HG02571 (cell line): ENCODE measurements around the gene DFFA.
A peak's percentile ranks its signal among the peaks of the same experiment; 100 is the strongest.

Experiments
- ATAC-seq: cut with Tn5 transposase; IDR thresholded peaks from one replicate; pipeline ENCODE4 v1.9.1; 2021; ENCODE audit warnings: mild to moderate bottlenecking, moderate library complexity; ENCODE audit not compliant: unreplicated experiment

Gene DFFA, protein sequence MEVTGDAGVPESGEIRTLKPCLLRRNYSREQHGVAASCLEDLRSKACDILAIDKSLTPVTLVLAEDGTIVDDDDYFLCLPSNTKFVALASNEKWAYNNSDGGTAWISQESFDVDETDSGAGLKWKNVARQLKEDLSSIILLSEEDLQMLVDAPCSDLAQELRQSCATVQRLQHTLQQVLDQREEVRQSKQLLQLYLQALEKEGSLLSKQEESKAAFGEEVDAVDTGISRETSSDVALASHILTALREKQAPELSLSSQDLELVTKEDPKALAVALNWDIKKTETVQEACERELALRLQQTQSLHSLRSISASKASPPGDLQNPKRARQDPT

DNA sequence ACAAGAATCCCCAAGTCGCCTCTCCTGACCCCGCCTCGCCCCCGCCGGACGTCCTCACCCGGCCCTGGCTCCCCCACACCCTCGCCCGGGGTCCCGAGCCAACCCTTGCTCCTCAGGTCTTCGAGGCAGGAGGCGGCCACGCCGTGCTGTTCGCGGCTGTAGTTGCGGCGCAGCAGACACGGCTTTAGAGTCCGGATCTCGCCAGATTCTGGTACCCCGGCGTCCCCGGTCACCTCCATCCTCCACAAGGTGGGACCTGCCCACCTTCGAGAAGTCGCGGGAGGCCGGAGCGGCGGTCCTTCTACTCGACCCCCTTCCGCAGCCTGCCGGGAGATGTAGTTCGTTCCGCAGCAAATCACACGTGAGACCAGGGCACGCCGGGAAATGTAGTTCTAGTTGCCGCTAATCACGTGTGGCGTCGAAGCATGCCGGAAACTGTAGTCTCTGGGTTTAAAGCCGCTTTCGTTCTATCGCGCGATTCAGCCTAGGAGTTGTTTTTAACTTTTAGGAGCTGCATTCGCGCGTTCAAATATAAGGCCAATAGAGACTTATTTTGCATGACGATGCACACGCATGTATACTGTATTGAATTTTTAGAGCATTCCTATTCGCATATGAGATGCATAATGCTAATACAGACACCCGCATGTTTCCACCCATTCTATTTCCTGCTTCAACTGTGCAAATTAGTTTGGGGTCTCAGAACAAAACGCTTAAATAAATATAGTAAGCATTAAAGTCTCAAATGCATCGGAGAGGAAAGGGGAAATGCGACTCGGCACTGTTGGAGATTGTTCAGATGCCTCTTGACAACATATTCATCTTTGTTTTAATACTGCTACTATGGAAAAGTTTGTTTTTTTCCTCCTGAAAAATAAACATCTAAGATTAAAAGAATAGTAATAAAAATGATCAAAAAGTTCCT is at the start of gene DFFA:
TSS of gene DFFA (minus strand) at position 310 of the 925 bp plus-strand sequence. CDS start at position 239, 71 bp downstream.
- ATAC-seq = peak; percentile 64

DNA sequence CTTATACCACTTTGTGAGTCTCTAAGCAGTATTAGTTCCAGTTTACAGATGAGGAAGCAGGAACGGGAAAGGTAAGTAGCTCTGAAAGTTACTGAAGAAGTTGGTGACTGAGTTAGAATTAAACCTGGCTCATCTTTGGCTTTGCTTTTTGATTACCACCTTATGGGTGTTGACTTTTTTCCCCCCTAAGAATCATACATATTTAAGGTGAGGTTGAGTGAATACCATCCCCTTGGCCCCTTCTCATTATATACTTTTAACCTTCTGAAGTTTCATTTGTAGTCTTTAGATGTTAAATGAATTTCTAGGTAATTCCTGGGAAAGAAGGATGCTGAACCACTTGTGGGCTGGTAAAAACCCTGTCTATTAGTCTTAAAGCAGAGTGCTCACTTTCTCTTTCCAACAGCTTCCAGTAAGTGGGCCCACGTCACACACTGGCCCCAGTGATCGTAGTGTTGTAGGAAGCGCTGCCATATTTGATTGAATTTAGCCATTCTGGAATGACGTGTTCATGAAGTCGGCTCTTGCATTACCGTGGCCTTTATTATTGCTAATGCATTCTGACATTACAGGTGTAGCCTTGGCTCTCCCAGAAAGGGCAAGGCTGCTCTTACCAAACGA is 49.3 kb upstream of the DFFA start:
- no peak for ATAC-seq

DNA sequence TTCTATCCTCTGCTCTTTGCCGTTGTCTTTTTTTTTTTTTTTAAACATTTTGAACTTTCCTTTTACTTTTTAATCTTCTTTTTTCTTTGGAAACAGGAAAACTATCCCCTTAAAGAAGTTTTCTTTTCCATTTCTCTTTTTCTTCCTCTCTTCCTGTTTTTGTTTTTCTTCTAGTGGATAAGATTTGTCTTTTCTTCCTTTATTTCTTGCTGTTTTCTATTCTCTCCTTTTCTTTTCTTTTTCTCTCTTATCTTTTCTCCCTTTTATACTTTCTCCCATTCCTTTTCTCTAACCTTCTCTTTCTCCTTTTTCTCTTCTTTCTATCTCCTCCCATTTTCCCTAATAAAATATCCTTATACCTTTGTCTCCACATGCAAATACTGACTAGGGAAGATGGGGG is 48.6 kb upstream of the DFFA start:
- ATAC-seq = no peak

DNA sequence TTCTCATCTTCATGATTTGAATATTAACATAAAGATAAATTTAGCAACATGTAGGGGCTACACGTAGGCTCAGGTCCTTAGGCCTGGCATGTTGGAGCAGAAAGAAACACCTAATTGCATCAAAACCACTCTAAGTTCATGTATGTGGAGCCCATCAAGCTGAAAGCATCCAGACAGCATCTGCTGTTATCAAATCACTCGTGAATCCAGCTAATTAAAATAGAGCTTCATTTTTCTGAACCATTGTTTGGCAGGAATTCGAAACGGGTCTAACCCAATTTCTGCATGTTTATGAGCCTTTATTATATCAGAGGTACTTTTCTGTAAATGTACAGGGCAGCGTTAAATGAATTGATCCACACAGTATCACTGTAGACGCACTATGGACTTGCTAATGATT is 48.2 kb upstream of the DFFA start:
- ATAC-seq = no peak

DNA sequence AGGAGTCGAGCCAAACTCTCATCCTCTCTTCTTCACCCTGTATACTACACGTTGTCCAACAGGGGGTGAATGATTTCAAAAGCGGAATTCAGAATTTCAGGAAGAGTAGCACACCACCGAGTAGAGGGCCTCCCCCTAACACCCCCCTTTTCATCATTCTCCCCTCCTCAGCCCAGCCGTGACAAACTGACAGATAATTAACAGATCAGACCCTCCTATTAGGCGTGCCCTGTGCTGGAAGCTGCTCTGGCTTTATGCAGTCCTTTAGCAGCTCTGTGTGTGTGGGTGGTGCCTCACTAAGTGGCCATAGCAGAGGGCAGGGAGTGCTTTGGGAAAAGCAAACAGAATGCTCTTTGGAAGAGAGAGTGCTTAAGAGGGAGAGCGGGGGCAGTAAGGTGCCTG is 46.7 kb upstream of the DFFA start:
- ATAC-seq = no peak

DNA sequence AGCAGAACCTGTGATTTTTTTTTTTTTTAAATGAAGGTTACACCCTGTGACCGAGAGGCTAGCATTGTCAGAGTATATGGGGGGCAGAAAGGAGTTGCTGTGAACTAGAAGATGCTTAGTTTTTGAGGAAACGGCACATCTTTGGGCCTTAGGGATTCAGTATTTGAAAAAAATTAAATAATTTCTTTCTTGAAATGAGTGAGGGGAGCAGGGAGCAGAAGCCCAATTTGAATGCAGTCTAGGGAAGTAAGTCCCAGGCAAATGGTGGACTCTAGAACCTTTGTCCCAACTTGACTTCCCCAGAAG is 45.3 kb upstream of the DFFA start:
- no peak for ATAC-seq

DNA sequence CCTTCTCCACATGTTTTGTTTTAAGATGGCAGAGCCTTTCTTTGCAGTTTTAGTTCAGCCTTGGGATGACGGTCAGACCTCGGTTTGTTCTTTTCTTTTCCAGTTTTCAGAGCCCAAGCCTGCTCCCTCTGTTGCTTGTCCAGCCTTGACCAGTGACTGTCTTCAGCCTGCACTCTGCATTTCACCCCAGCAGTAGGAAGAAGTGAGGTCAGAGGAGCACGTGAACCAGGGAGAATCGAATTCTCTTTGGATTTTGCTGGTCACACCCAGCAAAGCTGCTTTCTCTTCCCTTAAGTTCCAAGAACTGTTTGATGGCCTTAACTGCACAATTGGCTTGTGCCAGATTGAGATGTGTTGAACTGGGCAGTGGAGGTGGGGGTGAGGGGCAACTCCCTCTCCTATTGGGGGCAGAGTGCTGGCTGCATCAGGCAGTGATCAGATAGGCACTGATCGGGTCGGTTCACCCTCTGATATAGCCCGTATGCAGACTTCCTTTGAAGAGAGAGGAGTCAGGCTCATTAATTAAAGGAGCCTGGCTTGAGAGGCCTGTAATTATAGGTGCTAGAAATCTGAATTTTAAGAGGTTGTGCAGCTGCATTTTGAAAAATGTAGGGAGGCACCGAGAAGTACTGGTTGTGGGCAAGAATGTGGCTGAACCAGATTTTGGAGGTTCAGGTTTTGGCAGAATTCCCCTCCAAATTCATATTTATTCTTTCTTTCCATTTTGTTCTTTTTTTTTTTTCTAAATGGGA is 44.8 kb upstream of the DFFA start:
- no peak for ATAC-seq

DNA sequence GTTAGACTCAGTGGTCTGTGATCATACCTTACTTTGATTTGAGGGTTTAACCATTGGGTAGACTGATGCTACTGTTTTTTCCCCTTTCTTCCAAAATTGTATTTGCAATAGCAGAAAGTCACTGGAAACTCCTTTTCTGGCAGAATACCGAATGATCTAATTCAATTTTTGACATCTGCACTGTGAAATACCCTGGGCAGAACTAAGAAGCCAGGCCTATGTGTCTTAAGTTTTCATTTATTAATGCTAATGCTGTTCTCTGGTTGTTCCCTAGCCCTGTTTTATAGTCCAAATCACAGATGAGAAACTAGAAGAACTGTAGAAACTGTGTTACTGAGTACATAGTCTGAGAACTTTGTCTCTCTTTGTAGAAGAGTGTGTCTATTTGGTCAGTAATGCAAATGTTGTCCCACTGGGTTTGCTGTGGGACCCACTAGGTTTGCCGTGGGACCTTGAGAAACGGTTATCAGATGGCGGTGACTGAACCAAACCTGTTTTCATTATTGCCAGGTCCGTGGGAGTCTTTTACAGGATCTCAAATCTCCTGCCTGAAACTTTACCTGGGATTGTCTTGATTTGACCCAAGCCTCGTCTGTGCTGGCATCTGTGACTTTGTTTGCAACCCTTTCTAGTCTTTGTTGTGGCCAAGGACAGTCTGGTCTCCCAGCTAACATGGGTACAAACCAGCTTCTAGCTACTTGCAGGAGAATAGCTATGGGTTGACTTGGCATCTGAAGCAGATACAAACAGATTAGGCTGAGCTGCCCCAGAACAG is 43.8 kb upstream of the DFFA start:
- ATAC-seq = no peak

DNA sequence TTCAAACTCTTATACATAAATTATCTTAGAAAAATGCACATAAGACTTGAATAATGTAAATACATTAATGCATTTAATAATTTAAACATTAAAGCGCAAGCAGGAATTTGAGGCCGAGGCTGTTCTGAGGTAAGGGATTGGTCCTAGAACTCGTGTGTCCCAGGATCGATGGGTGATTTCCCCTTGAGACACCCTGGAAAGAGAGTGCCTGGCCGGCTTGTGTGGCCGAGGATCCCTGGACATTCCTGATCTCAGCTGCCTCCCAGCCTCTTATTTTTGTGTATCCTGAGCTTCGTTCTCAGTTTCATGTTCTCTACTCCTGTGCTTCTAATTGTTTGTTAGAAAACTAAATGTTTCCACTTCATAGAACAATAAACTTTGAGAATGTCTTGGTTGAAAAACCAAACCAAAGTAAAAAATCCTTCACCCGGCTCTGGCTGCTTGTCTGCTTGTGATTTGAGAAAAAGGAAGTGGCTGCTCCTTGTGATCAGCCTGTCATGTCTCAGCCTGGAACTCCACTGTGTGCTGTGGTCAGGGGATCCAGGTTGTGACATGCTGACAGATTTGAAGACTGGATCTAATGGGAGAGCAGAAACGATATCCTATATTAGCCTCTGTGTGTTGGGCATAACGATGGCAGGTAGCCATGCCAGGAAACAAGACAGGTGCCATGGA is 43.1 kb upstream of the DFFA start:
- ATAC-seq = no peak

DNA sequence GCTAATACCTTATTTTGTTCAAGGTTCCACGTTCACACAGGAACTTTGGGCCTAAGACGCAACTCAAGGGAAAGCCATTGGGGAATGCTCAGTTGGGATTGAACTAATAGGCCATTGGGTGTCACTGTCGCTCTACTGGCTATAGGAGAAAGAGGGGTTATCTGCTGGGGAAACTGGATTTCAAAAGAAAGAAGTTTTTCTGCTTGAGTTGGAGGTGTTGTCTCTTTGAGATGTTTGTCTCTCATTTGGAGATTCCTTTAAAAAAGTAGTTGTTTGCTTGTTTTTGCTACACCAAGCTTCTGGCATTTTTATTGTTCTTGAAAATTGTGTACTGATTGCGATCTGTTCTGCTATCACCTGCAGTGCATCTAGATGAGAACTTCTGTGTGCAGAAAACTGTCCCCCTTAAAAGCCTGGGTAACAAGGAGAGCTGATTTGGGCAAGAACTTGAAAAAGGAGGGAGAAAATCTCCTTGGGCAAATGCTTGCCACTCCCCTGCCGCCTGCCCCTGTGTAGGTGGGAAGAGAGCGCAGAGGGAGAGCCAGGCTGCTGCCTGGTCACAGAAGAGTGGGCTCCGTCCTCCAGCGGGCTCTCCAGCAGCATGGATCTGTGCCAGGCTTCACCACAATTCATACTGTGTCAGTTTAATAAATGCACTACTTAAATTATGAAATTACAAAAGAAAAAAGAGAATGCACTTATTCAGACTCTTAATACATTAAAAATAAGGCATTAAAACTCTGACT is 42.3 kb upstream of the DFFA start:
- no peak for ATAC-seq

DNA sequence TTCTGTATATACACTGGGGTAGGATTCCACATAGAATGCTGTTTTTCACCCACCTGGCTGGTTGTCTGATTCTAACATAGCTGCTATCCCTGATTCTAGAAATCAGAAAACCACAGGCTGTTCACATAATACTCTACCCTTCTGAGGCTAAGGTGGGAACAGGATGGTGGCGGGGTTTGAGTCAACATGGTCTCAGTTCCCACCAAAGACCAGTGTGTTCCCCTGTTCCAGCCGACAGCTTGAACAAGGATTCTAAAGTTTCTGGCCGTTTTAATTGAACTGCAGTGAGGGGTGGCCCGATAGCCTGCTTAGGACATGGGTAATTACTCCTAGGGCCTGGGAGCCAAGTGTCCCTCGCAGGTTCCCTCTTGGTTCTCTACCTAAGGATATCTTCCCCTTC is 40.9 kb upstream of the DFFA start:
- ATAC-seq = no peak

DNA sequence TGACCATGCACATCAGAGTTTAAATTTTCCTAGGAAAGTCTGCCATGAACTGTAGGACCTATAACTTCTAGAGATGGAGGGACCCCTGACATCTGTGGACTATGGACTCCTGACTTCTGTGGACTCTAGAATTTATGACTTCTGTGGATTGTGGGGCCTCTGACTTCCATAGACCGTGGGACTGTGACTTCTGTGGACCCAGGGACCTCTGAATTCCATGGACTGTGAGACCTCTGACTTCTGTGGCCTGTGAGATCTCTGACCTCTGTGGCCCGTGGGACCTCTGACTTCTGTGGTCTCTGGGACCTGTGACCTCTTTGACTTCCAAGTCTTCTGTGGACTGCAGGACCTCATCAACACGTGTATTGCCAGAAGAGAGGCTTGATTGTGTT is 39.2 kb upstream of the DFFA start:
- no peak for ATAC-seq

DNA sequence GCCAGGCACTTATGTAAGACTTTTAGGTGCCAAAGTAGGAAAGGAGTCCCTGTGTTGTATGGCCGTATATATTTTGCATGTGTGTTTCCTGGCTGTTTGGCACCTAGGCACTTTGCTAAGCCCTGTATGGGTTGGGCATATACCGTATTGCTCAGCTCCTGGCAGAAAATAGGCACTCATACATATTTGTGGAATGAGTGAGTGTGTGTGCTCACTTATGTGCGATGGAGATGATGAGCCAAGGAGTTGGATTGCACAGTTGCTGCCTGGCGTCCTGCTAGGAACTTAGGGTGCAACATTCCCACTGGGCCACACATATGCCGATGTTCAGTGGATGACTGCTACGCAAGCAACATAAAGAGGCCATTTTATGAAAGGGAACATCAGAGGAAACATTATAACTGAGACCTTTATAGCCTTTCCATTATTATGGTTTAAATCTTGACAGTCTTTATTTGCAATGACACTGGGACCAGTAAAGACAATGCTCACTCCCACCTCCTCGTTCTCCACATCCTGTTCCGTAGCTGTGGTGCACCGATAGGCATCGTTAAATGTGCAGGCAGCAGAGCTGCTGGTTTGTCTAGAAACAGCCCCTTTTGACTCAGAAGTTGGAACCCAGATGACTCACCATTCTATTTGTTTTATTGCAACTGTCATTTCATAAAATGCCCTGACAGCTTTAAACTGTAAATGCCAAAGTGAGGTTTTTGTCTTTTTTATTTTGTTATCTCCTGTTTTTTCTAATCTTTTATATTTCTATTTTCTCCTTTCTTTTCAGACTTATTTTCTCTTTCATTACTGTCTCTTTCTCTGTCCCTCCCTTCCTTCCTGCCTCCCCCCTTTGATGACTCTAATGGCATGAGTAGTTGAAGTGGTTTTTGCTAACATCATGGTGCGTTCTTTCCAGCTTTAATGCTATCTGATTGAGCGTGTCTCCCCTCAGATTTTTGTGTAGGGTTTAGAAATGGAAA is 38.5 kb upstream of the DFFA start:
- ATAC-seq = peak; percentile 80

DNA sequence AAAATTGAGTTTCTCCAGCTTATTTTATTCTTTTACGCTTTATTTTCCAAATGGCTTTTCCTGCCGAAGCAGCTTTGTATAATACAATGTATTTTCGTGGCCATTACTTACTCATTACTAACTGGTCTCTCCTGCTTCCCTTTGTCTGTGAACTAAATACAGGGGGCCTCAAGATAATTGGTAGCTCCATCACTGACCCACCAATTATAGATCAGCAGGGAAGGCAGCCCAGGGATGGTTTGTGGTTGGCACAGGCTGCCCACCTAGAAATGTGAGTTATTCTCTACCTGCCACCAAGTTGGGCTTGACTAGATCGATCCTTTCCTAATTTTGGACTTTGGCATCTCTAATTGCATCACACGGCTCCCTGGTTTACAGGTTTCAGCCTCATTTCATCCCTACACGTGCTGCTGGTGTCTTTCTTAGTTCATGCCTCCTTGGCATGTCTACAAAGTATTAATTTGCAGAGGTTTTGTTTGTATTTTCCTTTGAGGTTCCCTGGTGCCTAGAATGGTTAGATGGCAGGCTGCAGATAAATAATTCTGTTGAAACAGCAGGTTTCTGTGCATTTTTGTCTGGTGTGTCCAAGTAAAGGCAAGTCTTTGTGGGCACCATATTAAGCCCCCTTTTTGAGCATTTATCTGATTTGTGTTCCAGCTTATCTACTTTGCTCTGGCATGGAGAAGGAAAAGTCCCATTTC is 37.6 kb upstream of the DFFA start:
- ATAC-seq = no peak

DNA sequence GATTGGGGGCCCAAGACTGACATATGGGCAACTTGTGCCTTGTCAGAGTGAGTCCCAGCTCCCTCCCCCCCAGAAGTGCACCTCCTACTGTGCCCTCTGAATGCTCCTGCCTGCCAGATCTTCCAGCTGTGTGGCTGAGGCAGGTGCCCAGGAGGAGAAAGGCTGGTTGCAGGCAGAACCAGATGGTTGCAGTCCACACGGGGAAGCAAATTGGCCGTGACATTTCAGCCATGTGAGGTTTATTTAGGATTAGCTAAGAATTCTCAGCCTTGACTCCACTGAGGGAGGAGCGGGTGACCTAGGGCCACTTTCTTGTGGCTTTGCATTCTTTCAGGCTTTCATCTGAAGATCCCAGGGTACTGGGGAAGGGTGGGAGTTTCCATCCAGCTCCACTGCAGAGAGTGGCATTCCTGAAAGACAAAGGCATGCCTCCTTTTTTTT is 36.2 kb upstream of the DFFA start:
- ATAC-seq = no peak

DNA sequence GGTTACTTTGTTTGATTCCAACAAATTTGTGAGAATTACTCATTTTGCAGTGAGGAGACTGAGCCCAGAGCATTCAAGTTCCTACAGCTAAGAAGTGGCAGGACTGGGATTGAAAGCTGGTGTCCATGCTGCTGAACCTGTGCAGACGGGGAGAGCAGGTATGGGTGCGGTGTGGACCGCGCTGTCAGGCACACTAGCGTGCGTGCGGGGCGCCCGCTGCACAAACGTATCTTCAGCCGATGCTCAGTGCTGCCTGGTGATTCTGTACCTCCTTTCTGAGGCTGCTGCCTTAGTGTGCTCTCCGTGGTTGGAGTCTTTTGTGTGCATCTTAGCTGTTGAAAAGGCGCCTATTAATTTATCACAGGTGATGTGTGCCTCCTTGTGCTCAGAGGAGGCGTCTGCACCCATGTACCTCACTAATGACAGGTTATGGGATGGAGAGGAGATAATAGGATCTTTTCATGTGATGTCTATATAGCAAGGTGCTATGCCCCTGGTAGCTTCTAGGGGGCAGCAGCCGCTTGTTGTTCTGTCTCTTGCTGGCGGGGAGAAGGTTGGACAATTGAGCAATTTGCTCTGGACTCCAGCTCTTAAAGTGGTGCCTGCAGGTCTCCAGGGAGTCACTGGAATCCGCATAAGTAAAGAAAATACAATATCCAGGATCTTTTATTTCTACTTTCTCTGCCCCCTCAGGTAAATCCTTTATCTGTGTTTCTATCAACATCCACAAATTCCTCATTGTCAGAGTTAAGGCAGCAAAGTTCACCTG is 35.0 kb upstream of the DFFA start:
- ATAC-seq = no peak

DNA sequence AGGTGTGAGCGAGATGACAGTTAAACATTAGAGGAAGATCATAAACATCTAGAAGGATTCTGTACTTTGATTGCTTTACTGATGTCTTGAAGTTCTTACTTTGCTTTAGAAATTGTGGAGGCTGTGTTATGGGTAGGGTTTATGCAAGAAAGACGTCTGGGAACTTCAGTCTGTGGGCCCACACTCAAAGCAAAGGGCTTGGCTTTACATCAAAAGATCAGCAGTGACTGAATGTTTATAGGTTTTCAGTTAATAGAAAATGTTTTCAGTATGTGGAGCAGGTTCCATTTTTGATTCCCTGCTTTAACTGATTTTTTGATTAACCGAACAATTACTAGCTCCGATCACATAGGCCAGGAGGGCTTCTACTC is 34.3 kb upstream of the DFFA start:
- no peak for ATAC-seq
